ACC112 (cell line): ENCODE data around the gene TAB3.

Source experiments
- H2AFZ ChIP-seq: fragments of 200-600 bp; sonication (generic); one replicate; pipeline ENCODE4 v1.6.0; 2017; ENCODE audit warnings: antibody characterized with exemption, low read length; ENCODE audit not compliant: unreplicated experiment
- H3K27ac ChIP-seq: fragments of 200-600 bp; sonication (generic); 2 replicates; pipeline ENCODE4 v1.5.1; 2014; ENCODE audit warnings: low read depth, mild to moderate bottlenecking, antibody characterized with exemption, low read length, moderate library complexity
- H3K27me3 ChIP-seq: fragments of 200-600 bp; sonication (generic); 2 replicates; pipeline ENCODE4 v1.6.1; 2014; ENCODE audit warnings: mild to moderate bottlenecking, antibody characterized with exemption, low read length, moderate library complexity, mixed read lengths; ENCODE audit not compliant: insufficient read depth
- H3K36me3 ChIP-seq: fragments of 200-600 bp; sonication (generic); 2 replicates; pipeline ENCODE4 v1.6.1; 2016; ENCODE audit warnings: mild to moderate bottlenecking, antibody characterized with exemption, low read length, moderate library complexity, mixed read lengths; ENCODE audit not compliant: insufficient read depth
- H3K4me1 ChIP-seq: fragments of 200-600 bp; sonication (generic); one replicate; pipeline ENCODE4 v1.6.1; 2016; ENCODE audit warnings: low read length, mixed read lengths; ENCODE audit not compliant: insufficient read depth, unreplicated experiment, control insufficient read depth
- H3K4me3 ChIP-seq: fragments of 200-600 bp; sonication (generic); 2 replicates; pipeline ENCODE4 v1.5.1; 2014; ENCODE audit warnings: mild to moderate bottlenecking, low read depth, low read length
- H3K79me2 ChIP-seq: fragments of 200-600 bp; sonication (generic); one replicate; pipeline ENCODE4 v1.6.0; 2016; ENCODE audit warnings: low read length; ENCODE audit not compliant: control insufficient read depth, unreplicated experiment, insufficient read depth

Gene TAB3

GRCh38 chrX:30887288-30887687 lies 1.8 kb downstream of the TAB3 start:
- Histone ChIP-seq H3K4me1 (peaks cover 6% of the 10 kb centered on the region), H3K4me3 (peak overlapping the region; percentile 99; the same call in 1 of the 2 replicates), H3K36me3 (no peaks in the 10 kb centered on the region), H3K27ac (no peak overlapping the region), H3K27me3 (no peaks in the 10 kb centered on the region), H2AFZ (no peak overlapping the region), H3K79me2 (peaks cover 48% of the 10 kb centered on the region)

- H3K36me3 ChIP-seq, result no peaks in the 10 kb centered on the region
- peaks cover 12% of the 10 kb centered on the region for H3K4me1 ChIP-seq
- H3K27me3 ChIP-seq, result no peaks in the 10 kb centered on the region
- H3K79me2 ChIP-seq, result peaks cover 55% of the 10 kb centered on the region
- H3K27ac ChIP-seq, result no peak overlapping the region
- H3K4me3 ChIP-seq, result no peak overlapping the region
- no peak overlapping the region for H2AFZ ChIP-seq
Measured at GRCh38 chrX:30885136-30885535, 3.9 kb downstream of the TAB3 start.

- no peak overlapping the region for H3K4me3 ChIP-seq
- H2AFZ ChIP-seq, result no peak overlapping the region
- no peaks in the 10 kb centered on the region for H3K27me3 ChIP-seq
- H3K4me1 ChIP-seq, result peaks cover 12% of the 10 kb centered on the region
- H3K36me3 ChIP-seq, result no peaks in the 10 kb centered on the region
- peaks cover 59% of the 10 kb centered on the region for H3K79me2 ChIP-seq
- no peak overlapping the region for H3K27ac ChIP-seq
Measured at GRCh38 chrX:30883138-30883537, 5.9 kb downstream of the TAB3 start.

- H3K36me3 ChIP-seq, result no peaks in the 10 kb centered on the region
- H3K4me3 ChIP-seq, result no peak overlapping the region
- no peak overlapping the region for H3K27ac ChIP-seq
- no peaks in the 10 kb centered on the region for H3K27me3 ChIP-seq
- H3K79me2 ChIP-seq, result peaks cover 58% of the 10 kb centered on the region
- peaks cover 8% of the 10 kb centered on the region for H3K4me1 ChIP-seq
- no peak overlapping the region for H2AFZ ChIP-seq
Measured at GRCh38 chrX:30881797-30882196, 7.3 kb downstream of the TAB3 start.

GRCh38 chrX:30881390-30881789 lies 7.7 kb downstream of the TAB3 start:
- no peak overlapping the region for H2AFZ ChIP-seq
- peaks cover 12% of the 10 kb centered on the region for H3K4me1 ChIP-seq
- H3K4me3 ChIP-seq, result no peak overlapping the region
- H3K36me3 ChIP-seq, result no peaks in the 10 kb centered on the region
- peaks cover 56% of the 10 kb centered on the region for H3K79me2 ChIP-seq
- no peak overlapping the region for H3K27ac ChIP-seq
- H3K27me3 ChIP-seq, result no peaks in the 10 kb centered on the region

- Histone ChIP-seq H2AFZ (no peak overlapping the region), H3K27ac (no peak overlapping the region), H3K27me3 (no peaks in the 10 kb centered on the region), H3K36me3 (no peaks in the 10 kb centered on the region), H3K4me1 (peaks cover 26% of the 10 kb centered on the region), H3K79me2 (peaks cover 53% of the 10 kb centered on the region), H3K4me3 (no peak overlapping the region)
Measured at GRCh38 chrX:30880058-30880457, 9.0 kb downstream of the TAB3 start.

GRCh38 chrX:30876367-30876766 lies 12.7 kb downstream of the TAB3 start:
- Histone ChIP-seq H3K27me3 (no peaks in the 10 kb centered on the region), H3K4me3 (peak overlapping the region; percentile 59; the same call in 1 of the 2 replicates), H3K4me1 (peaks cover 30% of the 10 kb centered on the region), H3K36me3 (no peaks in the 10 kb centered on the region), H3K79me2 (peaks cover 43% of the 10 kb centered on the region), H3K27ac (peak overlapping the region; percentile 65), H2AFZ (no peak overlapping the region)

- peak overlapping the region; percentile 59; the same call in 1 of the 2 replicates for H3K4me3 ChIP-seq
- H3K4me1 ChIP-seq, result peaks cover 29% of the 10 kb centered on the region
- H2AFZ ChIP-seq, result no peak overlapping the region
- H3K36me3 ChIP-seq, result no peaks in the 10 kb centered on the region
- no peaks in the 10 kb centered on the region for H3K27me3 ChIP-seq
- peaks cover 40% of the 10 kb centered on the region for H3K79me2 ChIP-seq
- H3K27ac ChIP-seq, result peak overlapping the region; percentile 65
Measured at GRCh38 chrX:30875957-30876356, 13.1 kb downstream of the TAB3 start.

- Histone ChIP-seq H3K36me3 (no peaks in the 10 kb centered on the region), H2AFZ (peak overlapping the region; percentile 8), H3K4me1 (peaks cover 29% of the 10 kb centered on the region), H3K27ac (peak overlapping the region; percentile 65; the same call in 1 of the 2 replicates), H3K4me3 (0 out of 2 replicates have a peak overlapping the region, but pooled peaks have one; percentile 24), H3K79me2 (peaks cover 33% of the 10 kb centered on the region), H3K27me3 (no peaks in the 10 kb centered on the region)
Measured at GRCh38 chrX:30874851-30875250, 14.2 kb downstream of the TAB3 start.

- Histone ChIP-seq H3K79me2 (peaks cover 10% of the 10 kb centered on the region), H3K36me3 (no peaks in the 10 kb centered on the region), H3K4me1 (peaks cover 15% of the 10 kb centered on the region)
Measured at GRCh38 chrX:30870572-30870971, 18.5 kb downstream of the TAB3 start.

GRCh38 chrX:30865612-30866011 lies 23.4 kb downstream of the TAB3 start:
- H3K4me1 ChIP-seq, result no peaks in the 10 kb centered on the region

More at GRCh38 chrX:30870572-30870971, 18.5 kb downstream of the TAB3 start:
- no peak overlapping the region for H2AFZ ChIP-seq
- H3K4me3 ChIP-seq, result no peak overlapping the region
- H3K27me3 ChIP-seq, result no peaks in the 10 kb centered on the region
- H3K27ac ChIP-seq, result no peak overlapping the region

More at GRCh38 chrX:30865612-30866011, 23.4 kb downstream of the TAB3 start:
- no peak overlapping the region for H3K27ac ChIP-seq
- no peaks in the 10 kb centered on the region for H3K79me2 ChIP-seq
- no peaks in the 10 kb centered on the region for H3K36me3 ChIP-seq
- no peak overlapping the region for H3K4me3 ChIP-seq
- H3K27me3 ChIP-seq, result no peaks in the 10 kb centered on the region
- no peak overlapping the region for H2AFZ ChIP-seq
